Hematopoietic multipotent progenitor cell (in vitro differentiated cells): ENCODE measurements around the gene PHKB. TPM values are rescaled to one million over a fixed set of nuclear protein-coding genes. Genes with fewer than 3 reads are reported as not detected.
"Not testable (repeated sequence)": the region's sequence is repeated elsewhere in the genome, so short reads cannot be mapped to it uniquely, and the experiment has no call there.

Source experiments
- DNase-seq, 3 donors: peaks; one replicate each; pipeline ENCODE4 v3.0.0-alpha.2; 2011 to 2015; ENCODE audit warnings: low read depth in 2 of 3, low spot score in 2 of 3
- total RNA-seq: library from RNA; depleted of rRNA; stranded (reverse); fragments of >200 nt; gene quantifications from one replicate; pipeline ENCODE4 v1.2.3, GENCODE V29; 2012

The PHKB gene
- total RNA-seq, 1 donor: 46.6 TPM

DNA sequence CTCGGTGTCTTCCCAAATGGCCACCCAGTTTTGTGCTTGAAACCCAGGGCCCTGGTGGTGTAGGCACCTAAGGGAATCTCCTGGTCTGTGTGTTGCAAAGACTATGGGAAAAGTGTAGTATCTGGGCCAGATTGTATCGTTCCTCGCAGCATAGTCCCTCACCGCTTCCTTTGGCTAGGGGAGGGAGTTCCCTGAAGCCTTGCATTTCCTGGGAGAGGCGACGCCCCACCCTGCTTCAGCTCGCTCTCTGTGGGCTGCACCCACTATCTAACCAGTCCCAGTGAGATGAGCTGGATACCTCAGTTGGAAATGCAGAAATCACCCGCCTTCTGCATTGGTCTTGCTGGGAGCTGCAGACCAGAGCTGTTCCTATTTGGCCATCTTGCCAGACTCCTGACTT, 93.5 kb downstream of the PHKB start:
- DNase-seq: not testable (repeated sequence)

GRCh38 chr16:47561286-47561685, 100.2 kb downstream of the PHKB start:
- DNase-seq: no peak

GRCh38 chr16:47562366-47562765, 101.2 kb downstream of the PHKB start:
- DNase-seq: no peak

- no peak for DNase-seq
Observed at GRCh38 chr16:47565454-47565853, 104.3 kb downstream of the PHKB start.

DNA sequence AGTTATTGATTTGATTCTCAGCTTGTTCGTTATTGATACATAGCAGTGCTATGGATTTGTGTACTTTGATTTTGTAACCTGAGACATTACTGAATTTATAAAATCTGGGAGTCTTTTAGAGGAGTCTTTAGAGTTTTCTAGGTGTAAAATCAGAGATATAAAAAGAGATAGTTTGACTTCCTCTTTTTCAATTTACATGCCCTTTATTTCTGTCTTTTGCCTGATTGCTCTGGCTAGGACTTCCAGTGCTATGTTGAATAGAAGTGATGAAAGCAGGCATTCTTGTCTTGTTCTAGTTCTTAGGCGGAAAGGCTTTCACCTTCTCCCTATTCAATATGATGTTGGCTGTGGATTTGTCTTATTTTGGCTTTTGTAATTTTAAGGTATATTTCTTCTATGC, 106.2 kb downstream of the PHKB start:
- DNase-seq: peak in 1 of 3 donors; percentile 8

DNA sequence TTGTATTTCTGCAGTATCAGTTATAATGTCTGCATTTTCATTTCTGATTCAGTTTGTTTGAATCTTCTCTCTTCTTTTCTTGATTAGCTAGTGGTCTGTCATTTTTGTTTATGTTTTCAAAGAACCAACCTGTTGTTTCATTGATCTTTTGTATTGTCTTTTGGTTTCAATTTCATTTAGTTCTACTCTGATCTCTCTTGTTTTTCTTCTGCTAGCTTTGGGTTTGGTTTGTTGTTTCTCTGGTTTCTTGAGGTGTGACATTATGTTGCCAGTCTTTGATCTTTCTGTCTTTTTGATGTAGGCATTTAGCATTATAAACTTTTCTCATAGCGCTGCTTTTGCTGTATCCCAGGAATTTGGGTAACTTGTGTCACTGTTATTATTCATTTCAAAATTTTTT, 107.2 kb downstream of the PHKB start:
- no peak for DNase-seq

GRCh38 chr16:47571049-47571448, 109.9 kb downstream of the PHKB start:
- no peak for DNase-seq

GRCh38 chr16:47571711-47572110, 110.6 kb downstream of the PHKB start:
- DNase-seq: no peak

DNA sequence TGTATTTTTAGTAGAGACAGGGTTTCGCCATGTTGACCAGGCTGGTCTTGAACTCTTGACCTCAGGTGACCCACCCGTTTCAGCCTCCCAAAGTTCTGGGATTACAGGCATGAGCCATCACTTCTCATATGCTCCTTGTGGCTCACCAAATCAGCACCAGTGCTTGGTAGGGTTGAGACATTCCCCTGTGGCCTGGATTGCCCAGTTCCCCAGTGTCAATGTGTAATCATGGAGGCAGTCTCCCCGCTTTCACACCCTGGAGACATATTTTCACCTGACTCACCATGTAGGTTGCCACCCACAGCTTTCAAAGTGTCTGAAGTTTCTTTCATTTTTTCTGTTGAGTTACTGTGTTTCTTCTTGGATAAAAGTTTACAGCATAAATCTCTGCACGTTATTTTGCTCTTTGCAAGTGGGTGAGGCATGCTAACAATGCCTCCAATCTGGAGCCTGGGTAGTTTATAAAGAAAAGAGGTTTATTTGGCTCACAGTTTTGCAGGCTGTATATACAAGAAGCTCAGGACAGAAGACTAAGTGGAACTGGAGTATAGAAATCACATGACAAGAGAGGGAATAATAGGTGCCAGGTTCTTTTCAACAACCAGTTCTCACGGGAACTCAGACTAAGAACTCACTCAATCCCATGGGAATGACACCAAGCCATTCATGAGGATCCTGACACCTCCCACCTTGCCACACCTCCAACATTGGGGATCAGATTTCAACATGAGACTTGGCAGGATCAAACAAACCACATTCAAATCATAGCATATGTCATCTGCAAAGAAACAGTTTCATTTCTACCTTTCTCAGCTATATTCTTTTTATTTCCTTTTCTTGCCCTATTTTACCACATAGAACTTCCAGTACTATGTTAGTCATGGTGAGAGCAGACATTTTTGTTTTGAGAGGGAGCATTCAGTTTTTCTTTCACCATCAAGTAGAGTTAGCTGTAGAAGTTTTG, 113.2 kb downstream of the PHKB start:
- DNase-seq: no peak

DNA sequence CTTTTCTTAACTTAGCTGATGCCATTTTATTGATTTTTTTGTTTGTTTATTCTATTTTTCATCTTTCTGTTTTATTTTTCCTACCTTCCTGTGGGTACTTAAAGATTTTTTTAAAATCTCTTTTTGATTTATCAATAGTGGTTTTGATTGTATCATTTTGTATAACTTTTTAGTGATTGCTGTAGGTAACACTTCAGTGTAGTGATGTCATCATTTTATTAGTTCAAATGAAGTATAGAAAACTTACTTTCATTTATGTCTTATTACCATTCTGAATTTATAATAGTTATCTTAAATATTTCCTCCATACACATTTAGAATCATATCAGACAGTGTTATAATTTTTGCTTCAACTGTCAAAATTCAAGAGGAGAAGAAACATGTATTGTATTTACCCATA, 115.9 kb downstream of the PHKB start:
- DNase-seq: no peak

- DNase-seq: no peak
Observed at GRCh38 chr16:47578033-47578432, 116.9 kb downstream of the PHKB start.

GRCh38 chr16:47578573-47578972, 117.4 kb downstream of the PHKB start:
- DNase-seq: no peak

DNA sequence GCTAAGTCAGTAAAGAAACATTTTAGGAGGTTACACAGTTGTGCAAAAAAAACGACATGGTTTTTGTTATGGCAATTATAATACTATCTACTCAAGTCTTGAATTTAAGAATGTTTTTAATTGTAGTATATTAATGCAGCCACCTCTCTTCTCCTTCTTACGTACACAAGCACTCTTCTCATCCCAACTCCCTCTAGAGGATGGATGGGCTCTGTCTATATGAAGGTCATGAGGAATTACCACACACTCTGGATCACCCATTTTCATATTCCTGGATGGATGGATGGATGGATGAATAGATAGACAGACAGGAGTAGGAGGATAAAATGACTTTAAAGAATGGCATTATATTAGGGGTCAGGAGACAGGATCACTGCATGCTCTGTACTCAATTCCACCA, 120.0 kb downstream of the PHKB start:
- DNase-seq: no peak

DNA sequence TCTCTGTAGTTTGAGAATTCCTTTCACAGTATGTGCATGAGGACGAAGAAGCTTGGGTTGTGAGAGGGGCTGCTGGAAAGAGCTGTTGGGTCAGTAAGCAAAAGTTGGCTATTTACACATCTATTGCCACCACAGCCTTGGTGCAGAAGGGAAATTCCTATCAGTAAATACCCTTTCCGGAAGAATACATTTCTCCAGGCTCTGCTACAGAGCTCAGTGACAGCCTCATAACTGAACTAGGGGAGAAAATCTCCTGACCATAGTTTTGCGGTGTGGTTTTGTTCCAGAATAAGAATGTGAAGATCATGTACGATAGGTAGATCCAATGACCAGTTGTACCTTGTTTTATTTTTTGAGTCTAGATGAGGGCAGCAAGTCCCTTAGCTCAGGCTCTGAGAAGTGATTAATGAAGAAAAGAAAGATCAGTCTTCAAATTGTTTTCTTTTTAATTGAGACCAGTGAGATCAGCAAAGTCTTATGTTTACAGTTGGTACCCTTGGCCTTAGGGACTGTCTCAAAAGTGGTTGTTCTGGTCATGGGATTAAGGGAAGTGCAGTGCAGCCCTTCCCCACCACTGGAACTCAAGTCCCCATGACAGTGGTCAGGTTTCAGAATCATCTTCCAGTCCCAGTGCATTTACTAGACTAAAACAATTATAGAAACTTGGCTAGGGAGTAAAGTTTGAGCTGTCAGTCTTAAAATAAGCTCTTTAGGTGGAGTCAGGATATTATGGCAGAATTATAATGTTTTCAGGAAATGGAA, 123.5 kb downstream of the PHKB start:
- no peak for DNase-seq

- DNase-seq: no peak
Observed at GRCh38 chr16:47586121-47586520, 125.0 kb downstream of the PHKB start.

- no peak for DNase-seq
Observed at GRCh38 chr16:47590472-47590871, 129.3 kb downstream of the PHKB start.

DNA sequence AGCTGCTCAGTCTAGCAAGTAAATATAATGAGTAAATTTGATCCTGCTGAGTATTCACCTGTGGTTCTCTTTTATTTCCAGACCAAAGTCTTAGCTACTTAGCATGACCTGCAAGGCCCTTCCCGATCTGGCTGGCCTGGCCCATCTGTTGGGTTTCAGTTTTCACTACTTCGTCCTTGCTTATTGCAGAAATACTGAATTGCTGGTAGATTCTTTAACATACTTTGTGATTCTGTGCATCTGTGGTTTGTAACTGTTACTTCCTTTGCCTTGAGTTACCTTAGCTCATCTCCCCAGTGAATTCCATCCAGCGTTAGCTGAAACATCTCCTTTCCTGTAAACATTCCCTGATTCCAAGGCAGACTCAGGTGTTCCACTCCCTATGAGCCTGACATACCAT, 131.1 kb downstream of the PHKB start:
- DNase-seq: no peak

- DNase-seq: no peak
Observed at GRCh38 chr16:47599512-47599911, 138.4 kb downstream of the PHKB start.

DNA sequence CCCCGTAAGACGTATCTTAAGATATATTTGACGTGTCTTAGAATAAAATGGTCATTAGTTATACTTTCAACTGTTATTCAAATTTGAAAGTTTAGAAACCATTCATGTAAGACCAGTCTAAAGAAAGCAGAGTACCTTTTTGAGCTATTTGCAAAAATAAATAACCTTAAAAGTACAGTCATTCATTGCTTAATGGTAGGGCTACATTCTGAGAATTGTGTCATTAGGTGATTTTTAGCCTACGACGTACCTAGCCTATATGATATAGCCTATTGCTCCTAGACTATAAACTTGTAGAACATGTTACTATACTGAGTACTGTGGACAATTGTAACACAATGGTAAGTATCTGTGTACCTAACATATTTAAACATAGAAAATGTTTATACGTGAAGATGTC, 139.2 kb downstream of the PHKB start:
- DNase-seq: no peak

DNA sequence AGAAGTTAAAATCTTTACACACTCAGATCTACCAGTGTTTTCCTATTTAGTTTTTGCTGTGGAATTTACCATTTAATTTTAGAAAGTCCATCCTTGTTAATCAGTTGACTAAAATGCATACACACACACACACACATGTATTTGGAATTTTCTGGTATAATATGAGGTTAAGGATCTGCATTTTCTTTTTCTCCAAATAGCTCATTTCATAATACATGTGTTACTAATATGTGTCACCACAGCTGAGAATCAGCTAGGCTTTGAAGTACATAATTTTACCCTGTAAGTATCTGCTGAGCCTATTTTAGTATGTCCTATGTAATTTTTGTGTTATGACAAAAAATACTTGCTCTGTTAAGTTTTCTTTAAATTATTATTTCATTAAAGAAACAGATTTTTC, 143.2 kb downstream of the PHKB start:
- DNase-seq: no peak

- no peak for DNase-seq
Observed at GRCh38 chr16:47611042-47611441, 149.9 kb downstream of the PHKB start.
